ENCODE measurements around the gene PEX26. TPM values are rescaled to one million over a fixed set of nuclear protein-coding genes. Genes with fewer than 3 reads are reported as not detected.
"Not testable (repeated sequence)": the region's sequence is repeated elsewhere in the genome, so short reads cannot be mapped to it uniquely, and the experiment has no call there.

The PEX26 gene
- total RNA-seq, 2 experiments from 2014 or later = 65.5 to 67.2 TPM

DNA sequence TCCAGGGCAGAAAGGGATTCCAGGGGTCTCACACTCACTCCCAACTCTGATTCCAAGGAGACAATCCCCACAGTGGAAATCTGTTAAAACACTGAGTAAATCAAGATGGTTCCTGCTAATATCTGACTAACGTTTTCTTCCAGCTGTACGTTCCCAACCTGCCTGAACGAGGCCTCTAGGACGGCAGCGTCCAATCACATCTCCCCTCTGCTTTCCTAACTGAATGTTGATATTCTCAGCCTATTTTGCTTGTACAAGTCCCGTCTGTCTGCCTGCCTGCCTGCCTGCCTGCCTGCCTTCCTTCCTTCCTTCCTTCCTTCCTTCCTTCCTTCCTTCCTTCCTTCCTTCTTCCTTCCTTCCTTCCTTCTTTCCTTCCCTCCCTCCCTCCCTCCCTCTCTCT lies 14.1 kb upstream of the PEX26 start:
- H3K36me3 Mint-ChIP-seq, DNase-seq, H3K4me1 Mint-ChIP-seq, H3K27ac Mint-ChIP-seq, H3K9me3 Mint-ChIP-seq, H3K4me3 Mint-ChIP-seq: not testable (repeated sequence)
- H3K27me3 Mint-ChIP-seq = peaks cover 26% of the 10 kb centered on the region

DNA sequence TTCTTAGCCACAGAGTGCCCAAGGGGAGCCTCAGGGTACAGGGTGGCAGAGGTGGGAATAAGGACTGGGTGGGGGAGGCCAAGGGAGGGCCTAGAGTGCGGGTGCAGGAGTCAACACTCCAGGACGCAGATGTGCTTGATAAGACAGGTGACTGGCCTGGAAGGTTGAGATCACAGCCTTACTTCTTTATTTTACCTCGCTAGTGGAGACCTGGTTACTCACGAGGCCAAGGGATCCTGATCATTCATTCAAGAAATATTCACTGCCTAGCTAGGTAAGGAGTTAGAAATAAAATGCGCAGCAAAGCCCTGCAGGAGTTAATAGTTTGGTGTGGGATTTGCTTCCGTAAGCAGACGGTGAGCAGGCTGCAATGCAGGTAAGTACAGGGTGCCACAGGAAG lies 13.2 kb upstream of the PEX26 start:
- H3K27ac Mint-ChIP-seq = no peak overlapping the region
- H3K4me3 Mint-ChIP-seq = no peak overlapping the region
- no peaks in the 10 kb centered on the region for H3K36me3 Mint-ChIP-seq
- no peaks in the 10 kb centered on the region for H3K4me1 Mint-ChIP-seq
- DNase-seq = no peak
- peaks cover 26% of the 10 kb centered on the region for H3K27me3 Mint-ChIP-seq
- H3K9me3 Mint-ChIP-seq = no peaks in the 10 kb centered on the region

- H3K4me1 Mint-ChIP-seq = no peaks in the 10 kb centered on the region
- H3K27me3 Mint-ChIP-seq = peaks cover 22% of the 10 kb centered on the region
- H3K27ac Mint-ChIP-seq = no peak overlapping the region
- H3K9me3 Mint-ChIP-seq = no peaks in the 10 kb centered on the region
- H3K4me3 Mint-ChIP-seq = no peak overlapping the region
- no peak for DNase-seq
- no peaks in the 10 kb centered on the region for H3K36me3 Mint-ChIP-seq
Observed at GRCh38 chr22:18065256-18065655, 12.5 kb upstream of the PEX26 start.

- Mint-ChIP-seq H3K9me3 (no peaks in the 10 kb centered on the region), H3K4me3 (no peak overlapping the region), H3K27me3 (peaks cover 22% of the 10 kb centered on the region), H3K27ac (no peak overlapping the region), H3K36me3 (no peaks in the 10 kb centered on the region), H3K4me1 (no peaks in the 10 kb centered on the region)
- no peak for DNase-seq
Observed at GRCh38 chr22:18066181-18066859, 11.5 kb upstream of the PEX26 start.

DNA sequence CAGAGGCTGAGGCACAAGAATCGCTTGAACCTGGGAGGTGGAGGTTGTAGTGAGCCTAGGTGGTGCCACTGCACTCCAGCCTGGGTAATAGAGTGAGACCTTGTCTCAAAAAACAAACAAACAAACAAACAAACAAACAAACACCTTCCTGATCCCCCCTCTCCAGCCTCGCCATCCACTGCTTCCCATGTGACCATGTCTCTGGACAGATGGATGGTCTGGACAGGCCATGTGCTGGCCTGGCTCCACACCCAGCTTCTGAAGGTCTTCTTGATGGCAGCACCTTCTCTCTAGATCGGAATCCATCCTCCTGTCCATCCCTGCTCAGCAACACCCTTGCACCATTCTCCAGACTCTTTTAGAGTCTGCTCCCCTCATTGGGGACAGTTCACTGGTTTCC lies 10.7 kb upstream of the PEX26 start:
- Mint-ChIP-seq H3K4me1 (no peaks in the 10 kb centered on the region), H3K27me3 (peaks cover 22% of the 10 kb centered on the region), H3K36me3 (no peaks in the 10 kb centered on the region), H3K4me3 (no peak overlapping the region), H3K27ac (no peak overlapping the region), H3K9me3 (no peaks in the 10 kb centered on the region)
- no peak for DNase-seq

DNA sequence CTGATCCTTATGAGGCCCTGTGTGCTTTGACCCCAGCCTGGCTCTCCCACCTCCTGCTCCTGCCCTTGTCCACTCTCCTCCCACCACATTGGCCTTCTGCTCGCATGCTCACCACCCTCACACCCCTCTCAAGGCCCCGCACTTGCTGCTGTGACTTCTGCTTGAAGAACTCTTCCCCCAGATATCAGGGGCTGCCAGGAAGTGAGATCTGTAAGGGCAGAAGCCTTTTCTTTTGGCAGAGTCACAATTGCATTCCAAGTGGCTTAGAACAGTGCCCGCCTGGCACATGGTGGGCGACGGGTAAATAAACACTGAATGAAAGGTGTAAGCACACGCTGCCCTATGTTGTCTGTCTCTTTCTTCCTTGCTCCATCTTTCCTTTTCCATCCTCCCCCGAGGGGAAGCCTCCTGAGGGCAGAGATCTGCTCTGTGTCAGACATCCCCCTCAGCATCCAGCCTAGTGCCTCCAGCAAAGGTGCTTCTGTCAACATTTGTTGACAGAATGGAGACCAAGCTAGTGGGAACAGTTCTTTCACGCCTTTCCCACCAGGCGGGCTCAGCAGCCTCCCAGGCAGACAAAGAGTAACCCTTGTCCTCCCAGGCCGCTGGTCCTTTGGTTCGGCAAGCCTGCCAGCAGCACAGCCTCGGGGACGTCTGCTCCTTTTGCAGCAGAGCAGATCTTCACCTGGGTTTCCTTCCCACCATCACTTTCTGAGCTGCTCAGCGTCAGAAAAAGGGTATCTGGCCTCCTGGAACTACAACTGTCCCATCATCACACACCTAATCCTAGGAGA lies 10.0 kb upstream of the PEX26 start:
- Mint-ChIP-seq H3K9me3 (no peaks in the 10 kb centered on the region), H3K27ac (no peak overlapping the region), H3K27me3 (peaks cover 22% of the 10 kb centered on the region), H3K36me3 (no peaks in the 10 kb centered on the region), H3K4me1 (no peaks in the 10 kb centered on the region), H3K4me3 (no peak overlapping the region)
- no peak for DNase-seq

DNA sequence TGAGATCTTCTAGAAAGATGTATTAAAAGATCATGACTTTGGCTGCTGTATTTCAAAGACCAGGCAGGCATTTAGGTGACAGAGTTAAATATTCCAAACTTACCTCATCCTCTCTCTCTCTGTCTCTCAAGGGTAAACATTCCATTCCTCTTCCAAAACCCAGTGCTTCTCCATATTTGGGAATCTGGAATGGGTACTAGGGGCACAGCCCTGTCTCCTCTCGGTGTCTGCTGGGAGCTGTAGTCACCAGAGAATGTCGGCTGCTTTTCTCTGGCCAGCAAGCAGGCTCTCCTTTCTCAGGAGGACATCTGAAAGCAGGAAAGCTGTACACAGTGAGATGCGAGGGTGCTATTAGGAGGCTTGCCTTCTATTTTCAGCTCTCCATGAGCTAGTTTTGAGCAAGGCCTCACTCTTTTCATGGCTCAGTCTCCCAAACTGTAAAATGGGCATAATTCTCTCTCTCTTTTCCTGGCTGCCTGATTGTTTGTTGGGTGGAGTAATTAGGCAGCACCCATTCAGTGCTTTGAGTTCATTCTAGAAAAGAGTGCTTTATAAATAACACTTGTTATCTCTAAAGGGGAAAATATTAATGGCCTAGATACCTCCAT lies 9.3 kb upstream of the PEX26 start:
- peaks cover 22% of the 10 kb centered on the region for H3K27me3 Mint-ChIP-seq

GRCh38 chr22:18069041-18069440 lies 8.7 kb upstream of the PEX26 start:
- DNase-seq = no peak
- Mint-ChIP-seq H3K4me3 (no peak overlapping the region), H3K27me3 (peaks cover 22% of the 10 kb centered on the region), H3K27ac (no peak overlapping the region), H3K9me3 (no peaks in the 10 kb centered on the region), H3K36me3 (no peaks in the 10 kb centered on the region), H3K4me1 (no peaks in the 10 kb centered on the region)

More for the DNA sequence above, 9.3 kb upstream of the PEX26 start:
- H3K36me3 Mint-ChIP-seq = no peaks in the 10 kb centered on the region
- no peak for DNase-seq
- H3K9me3 Mint-ChIP-seq = no peaks in the 10 kb centered on the region
- H3K4me3 Mint-ChIP-seq = no peak overlapping the region
- H3K27ac Mint-ChIP-seq = no peak overlapping the region
- H3K4me1 Mint-ChIP-seq = no peaks in the 10 kb centered on the region

GRCh38 chr22:18070041-18070440 lies 7.7 kb upstream of the PEX26 start:
- Mint-ChIP-seq H3K27ac (no peak overlapping the region), H3K4me3 (no peak overlapping the region), H3K9me3 (no peaks in the 10 kb centered on the region), H3K27me3 (peaks cover 14% of the 10 kb centered on the region), H3K4me1 (no peaks in the 10 kb centered on the region), H3K36me3 (no peaks in the 10 kb centered on the region)
- DNase-seq = no peak

- DNase-seq = no peak
- Mint-ChIP-seq H3K27ac (no peak overlapping the region), H3K27me3 (peaks cover 7% of the 10 kb centered on the region)
Observed at GRCh38 chr22:18070556-18071306, 7.1 kb upstream of the PEX26 start.

GRCh38 chr22:18071307-18071967 lies 6.4 kb upstream of the PEX26 start:
- H3K4me3 Mint-ChIP-seq, H3K27me3 Mint-ChIP-seq, H3K9me3 Mint-ChIP-seq, H3K4me1 Mint-ChIP-seq, H3K27ac Mint-ChIP-seq, H3K36me3 Mint-ChIP-seq, DNase-seq: not testable (repeated sequence)

More at GRCh38 chr22:18070556-18071306, 7.1 kb upstream of the PEX26 start:
- Mint-ChIP-seq H3K4me3 (no peak overlapping the region), H3K36me3 (no peaks in the 10 kb centered on the region), H3K4me1 (no peaks in the 10 kb centered on the region), H3K9me3 (no peaks in the 10 kb centered on the region)

- H3K36me3 Mint-ChIP-seq = no peaks in the 10 kb centered on the region
- H3K4me1 Mint-ChIP-seq = peaks cover 7% of the 10 kb centered on the region
- no peak overlapping the region for H3K27ac Mint-ChIP-seq
Observed at GRCh38 chr22:18071968-18072310, 5.9 kb upstream of the PEX26 start.

GRCh38 chr22:18073467-18073866 lies 4.3 kb upstream of the PEX26 start:
- DNase-seq = no peak
- Mint-ChIP-seq H3K27me3 (no peaks in the 10 kb centered on the region), H3K27ac (no peak overlapping the region), H3K4me1 (peaks cover 8% of the 10 kb centered on the region), H3K9me3 (no peaks in the 10 kb centered on the region), H3K36me3 (peaks cover 1% of the 10 kb centered on the region), H3K4me3 (no peak overlapping the region)

More at GRCh38 chr22:18071968-18072310, 5.9 kb upstream of the PEX26 start:
- DNase-seq = no peak
- Mint-ChIP-seq H3K9me3 (no peaks in the 10 kb centered on the region), H3K4me3 (no peak overlapping the region), H3K27me3 (peaks cover 3% of the 10 kb centered on the region)

DNA sequence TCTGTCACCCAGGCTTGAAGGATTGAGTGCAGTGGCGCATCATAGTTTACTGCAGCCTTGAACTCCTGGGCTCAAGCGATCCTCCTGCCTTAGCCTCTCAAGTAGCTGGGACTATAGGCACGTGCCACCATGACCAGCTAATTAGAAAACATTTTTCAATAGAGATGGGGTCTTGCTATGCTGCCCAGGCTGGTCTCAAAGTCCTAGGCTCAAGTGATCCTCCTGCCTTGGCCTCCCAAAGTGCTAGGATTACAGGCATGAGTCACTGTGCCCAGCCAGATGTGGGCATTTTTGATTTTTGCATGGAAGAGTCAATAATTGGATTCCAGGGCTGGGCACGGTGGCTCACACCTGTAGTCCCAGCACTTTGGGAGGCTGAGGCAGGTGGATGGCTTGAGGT lies 3.9 kb upstream of the PEX26 start:
- not testable (repeated sequence) for DNase-seq, H3K27ac Mint-ChIP-seq, H3K4me3 Mint-ChIP-seq, H3K27me3 Mint-ChIP-seq, H3K9me3 Mint-ChIP-seq, H3K36me3 Mint-ChIP-seq
- H3K4me1 Mint-ChIP-seq = peaks cover 13% of the 10 kb centered on the region

Measured in activated naive CD8-positive, alpha-beta T cell treated with anti-CD3 and anti-CD28 coated beads for 36 hours (primary cell).